ENCODE data around the gene TPGS1. TPM values are rescaled to one million over a fixed set of nuclear protein-coding genes. Genes with fewer than 3 reads are reported as not detected.

The TPGS1 gene
- total RNA-seq, 4 donors from 2014 or later: 23.4 to 73.8 (median 62.1) TPM

DNA sequence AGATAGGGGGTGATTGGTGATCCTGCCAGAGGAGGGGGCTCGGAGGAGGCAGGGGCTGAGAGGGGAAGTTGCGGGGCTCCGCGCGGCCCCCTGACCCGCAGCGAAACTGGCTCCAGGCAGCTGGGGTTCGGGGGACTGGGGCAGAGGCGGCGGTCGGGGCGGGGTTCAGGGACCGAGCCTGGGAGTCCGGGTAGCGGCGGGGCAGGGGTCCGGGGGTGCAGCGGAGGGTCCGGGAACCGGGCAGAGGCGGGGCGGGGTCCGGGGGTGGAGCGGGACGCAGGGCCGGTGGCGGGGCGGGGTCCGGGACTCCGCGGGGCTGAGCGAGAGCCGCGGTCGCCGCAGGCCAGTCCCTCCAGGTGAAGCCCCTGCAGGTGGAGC, 9.8 kb upstream of the TPGS1 start:
- TF ChIP-seq POLR2A (IDR thresholded peaks at IDR 0.05) (no peak), CTCF (IDR thresholded peaks at IDR 0.05) (no peak)
- DNase-seq (ENCODE audit: low spot score in 2 of 2): no peak
- 1 to 3% methylated on average over 28 to 36 of the region's 36 CpGs for WGBS, 2 donors
- intact Hi-C loops (cut with DNase I; ENCODE audit: low total_unique reads): no loop called here
- no peak overlapping the region for H3K4me3 ChIP-seq (ENCODE audit: low read depth, poor library complexity, severe bottlenecking)

DNA sequence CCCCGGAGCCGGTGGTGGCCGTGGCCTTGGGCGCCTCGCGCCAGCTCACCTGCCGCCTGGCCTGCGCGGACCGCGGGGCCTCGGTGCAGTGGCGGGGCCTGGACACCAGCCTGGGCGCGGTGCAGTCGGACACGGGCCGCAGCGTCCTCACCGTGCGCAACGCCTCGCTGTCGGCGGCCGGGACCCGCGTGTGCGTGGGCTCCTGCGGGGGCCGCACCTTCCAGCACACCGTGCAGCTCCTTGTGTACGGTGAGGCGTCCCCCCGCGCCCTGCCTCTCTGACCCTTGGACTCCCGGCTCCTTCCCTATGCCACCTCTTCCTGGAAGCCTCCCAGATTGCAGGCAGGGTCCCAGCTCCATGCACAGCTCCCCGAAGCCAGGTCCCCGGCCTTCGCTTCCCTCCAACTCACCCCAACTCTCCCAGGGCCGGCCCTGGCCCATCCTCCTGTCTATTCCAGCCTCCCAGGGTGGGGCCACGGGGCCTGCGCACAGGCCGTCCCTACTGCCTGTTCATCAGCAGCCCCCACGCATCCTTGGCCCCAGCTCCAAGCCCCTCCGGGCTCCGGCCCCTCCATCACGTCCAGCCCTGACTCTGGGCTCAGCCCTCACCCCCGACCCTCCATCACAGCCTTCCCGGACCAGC, 9.3 kb upstream of the TPGS1 start:
- no peak for DNase-seq (ENCODE audit: low spot score in 2 of 2)
- intact Hi-C loops (cut with DNase I; ENCODE audit: low total_unique reads): no loop called here
- no peak overlapping the region for H3K4me3 ChIP-seq (ENCODE audit: low read depth, poor library complexity, severe bottlenecking)
- 4 to 18% methylated on average over 22 to 35 of the region's 50 CpGs for WGBS, 2 donors
- TF ChIP-seq POLR2A (IDR thresholded peaks at IDR 0.05) (no peak), CTCF (IDR thresholded peaks at IDR 0.05) (no peak)

GRCh38 chr19:498511-498891, 8.8 kb upstream of the TPGS1 start:
- 19 to 35% methylated on average over 14 to 20 of the region's 26 CpGs for WGBS, 2 donors
- intact Hi-C loops (cut with DNase I; ENCODE audit: low total_unique reads): no loop called here
- H3K4me3 ChIP-seq (ENCODE audit: low read depth, poor library complexity, severe bottlenecking): no peak overlapping the region
- no peak for DNase-seq (ENCODE audit: low spot score in 2 of 2)
- TF ChIP-seq CTCF (IDR thresholded peaks at IDR 0.05) (no peak), POLR2A (IDR thresholded peaks at IDR 0.05) (no peak)

- TF ChIP-seq POLR2A (IDR thresholded peaks at IDR 0.05) (no peak), CTCF (IDR thresholded peaks at IDR 0.05) (no peak)
- 60 to 63% methylated on average over 31 of the region's 31 CpGs for WGBS, 2 donors
- H3K4me3 ChIP-seq (ENCODE audit: low read depth, poor library complexity, severe bottlenecking): no peak overlapping the region
- intact Hi-C loops (cut with DNase I; ENCODE audit: low total_unique reads): no loop called here
- no peak for DNase-seq (ENCODE audit: low spot score in 2 of 2)
Observed at GRCh38 chr19:498977-499623, 8.2 kb upstream of the TPGS1 start.

- DNase-seq (ENCODE audit: low spot score in 2 of 2): no peak
- TF ChIP-seq CTCF (IDR thresholded peaks at IDR 0.05): no peak
- no peak for TF ChIP-seq POLR2A (IDR thresholded peaks at IDR 0.05)
- intact Hi-C loops (cut with DNase I; ENCODE audit: low total_unique reads): no loop called here
- WGBS, 2 donors: 74 to 79% methylated on average over 17 of the region's 17 CpGs
- H3K4me3 ChIP-seq (ENCODE audit: low read depth, poor library complexity, severe bottlenecking): no peak overlapping the region
Observed at GRCh38 chr19:501646-502045, 5.7 kb upstream of the TPGS1 start.

GRCh38 chr19:504616-505015, 2.7 kb upstream of the TPGS1 start:
- intact Hi-C loops (cut with DNase I; ENCODE audit: low total_unique reads): no loop called here
- TF ChIP-seq CTCF (IDR thresholded peaks at IDR 0.05) (no peak), POLR2A (IDR thresholded peaks at IDR 0.05) (no peak)
- DNase-seq (ENCODE audit: low spot score in 2 of 2): no peak
- H3K4me3 ChIP-seq (ENCODE audit: low read depth, poor library complexity, severe bottlenecking): no peak overlapping the region
- WGBS, 2 donors: 90 to 95% methylated on average over 10 to 14 of the region's 14 CpGs

Measured in lower leg skin (tissue), 4 donors.